ENCODE results near the gene UBE4A. TPM values are rescaled to one million over a fixed set of nuclear protein-coding genes. Genes with fewer than 3 reads are reported as not detected.
A peak's percentile ranks its signal among the peaks of the same experiment; 100 is the strongest.

UBE4A gene
- total and polyA plus RNA-seq, 2 donors (not counting 3 experiments of a cell fraction or from before 2014, with no cell fraction given): 13.3 to 40.2 TPM

- no peaks in the 10 kb centered on the region for H3K9me1 ChIP-seq (replicated peaks; ENCODE audit: control insufficient read depth, extremely low read depth, insufficient read depth, low read length)
- H3K36me3 ChIP-seq (ENCODE audit: control insufficient read depth in 2 of 2, extremely low read depth in 1 of 2, insufficient read depth in 2 of 2, low read length in 2 of 2): no peaks in the 10 kb centered on the region
- BruUV-seq (replicated peaks): no TSS peak
- no peak overlapping the region for H3K4me3 ChIP-seq (replicated peaks in 1 of 3; ENCODE audit: insufficient read depth in 1 of 3, low read depth in 1 of 3, low read length in 3 of 3)
- H4K20me1 ChIP-seq (replicated peaks; ENCODE audit: control insufficient read depth, extremely low read depth, insufficient read depth, low read length): peaks cover 24% of the 10 kb centered on the region
- intact Hi-C loops (cut with micrococcal nuclease) (no loop called here), dilution Hi-C loops (cut with MboI; ENCODE audit: extremely low pct_ligation_motif_present, low sequenced_read_pairs) (no loop called here)
- H3K9me3 ChIP-seq (replicated peaks; ENCODE audit: control insufficient read depth, insufficient read depth, low read length): no peaks in the 10 kb centered on the region
- CTCF ChIA-PET: interaction anchor here (0.8 to 1.8 kb wide), 5 partner anchors 8 to 152 kb away, joined by 3 to 8 read pairs (median 4); no protein-coding TSS in a partner anchor
- H3K27me3 ChIP-seq (ENCODE audit: control insufficient read depth in 2 of 2, insufficient read depth in 2 of 2, low read length in 2 of 2): no peaks in the 10 kb centered on the region
- peaks cover 82% of the 10 kb centered on the region for H3K79me2 ChIP-seq (ENCODE audit: control insufficient read depth, insufficient read depth, low read length)
- no peak for FAIRE-seq
- no peak overlapping the region for H3K27ac ChIP-seq (ENCODE audit: insufficient read depth, low read depth, low read length)
- no peak overlapping the region for H3K4me2 ChIP-seq (ENCODE audit: insufficient read depth, low read length)
- TF ChIP-seq MYC (IDR thresholded peaks at IDR 0.05; ENCODE audit: low read depth, low read length) (no peak), JUN (IDR thresholded peaks at IDR 0.05; ENCODE audit: borderline replicate concordance, insufficient read depth, insufficient read length, low read depth) (no peak), CTCF (IDR thresholded peaks at IDR 0.05; ENCODE audit: extremely low read depth in 1 of 2, insufficient read depth in 1 of 2, low read depth in 1 of 2, low read length in 2 of 2) (no peak)
- TF ChIP-seq, protein P1, sequence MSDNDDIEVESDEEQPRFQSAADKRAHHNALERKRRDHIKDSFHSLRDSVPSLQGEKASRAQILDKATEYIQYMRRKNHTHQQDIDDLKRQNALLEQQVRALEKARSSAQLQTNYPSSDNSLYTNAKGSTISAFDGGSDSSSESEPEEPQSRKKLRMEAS (IDR thresholded peaks at IDR 0.05; ENCODE audit: insufficient read depth, insufficient read length): no peak
- H3K4me1 ChIP-seq (ENCODE audit: control insufficient read depth, extremely low read depth, insufficient read depth, low read length): peaks cover 4% of the 10 kb centered on the region
- H3K9ac ChIP-seq (replicated peaks; ENCODE audit: extremely low read depth, insufficient read depth, low read length): no peak overlapping the region
- POLR2A ChIA-PET: no interaction called here
- H2AFZ ChIP-seq (ENCODE audit: low read depth, low read length): no peak overlapping the region
- no peak for DNase-seq (ENCODE audit: low read depth, low spot score)
These were observed 88.0 kb downstream of the UBE4A start for GRCh38 chr11:118447423-118447822.

GRCh38 chr11:118448294-118448693 lies 88.9 kb downstream of the UBE4A start:
- dilution Hi-C loops (cut with MboI; ENCODE audit: extremely low pct_ligation_motif_present, low sequenced_read_pairs) (no loop called here), intact Hi-C loops (cut with micrococcal nuclease) (no loop called here)
- H3K36me3 ChIP-seq (ENCODE audit: control insufficient read depth in 2 of 2, extremely low read depth in 1 of 2, insufficient read depth in 2 of 2, low read length in 2 of 2): no peaks in the 10 kb centered on the region
- no peak overlapping the region for H2AFZ ChIP-seq (ENCODE audit: low read depth, low read length)
- no peak overlapping the region for H3K9ac ChIP-seq (replicated peaks; ENCODE audit: extremely low read depth, insufficient read depth, low read length)
- H4K20me1 ChIP-seq (replicated peaks; ENCODE audit: control insufficient read depth, extremely low read depth, insufficient read depth, low read length): peaks cover 20% of the 10 kb centered on the region
- ChIA-PET POLR2A (no interaction called here), CTCF (interaction anchor here (0.8 to 1.8 kb wide), 5 partner anchors 9 to 153 kb away, joined by 3 to 8 read pairs (median 4); no protein-coding TSS in a partner anchor)
- no peaks in the 10 kb centered on the region for H3K9me1 ChIP-seq (replicated peaks; ENCODE audit: control insufficient read depth, extremely low read depth, insufficient read depth, low read length)
- peaks cover 4% of the 10 kb centered on the region for H3K4me1 ChIP-seq (ENCODE audit: control insufficient read depth, extremely low read depth, insufficient read depth, low read length)
- H3K27me3 ChIP-seq (ENCODE audit: control insufficient read depth in 2 of 2, insufficient read depth in 2 of 2, low read length in 2 of 2): no peaks in the 10 kb centered on the region
- no peak overlapping the region for H3K4me3 ChIP-seq (replicated peaks in 1 of 3; ENCODE audit: insufficient read depth in 1 of 3, low read depth in 1 of 3, low read length in 3 of 3)
- FAIRE-seq (no peak), DNase-seq (ENCODE audit: low read depth, low spot score) (peak; percentile 10)
- H3K9me3 ChIP-seq (replicated peaks; ENCODE audit: control insufficient read depth, insufficient read depth, low read length): no peaks in the 10 kb centered on the region
- no peak overlapping the region for H3K4me2 ChIP-seq (ENCODE audit: insufficient read depth, low read length)
- TF ChIP-seq FOS (IDR thresholded peaks at IDR 0.05; ENCODE audit: borderline replicate concordance, insufficient read depth, low read length) (peak; percentile 21), MYC (IDR thresholded peaks at IDR 0.05; ENCODE audit: low read depth, low read length) (no peak)
- H3K27ac ChIP-seq (ENCODE audit: insufficient read depth, low read depth, low read length): no peak overlapping the region
- no TSS peak for BruUV-seq (replicated peaks)
- H3K79me2 ChIP-seq (ENCODE audit: control insufficient read depth, insufficient read depth, low read length): peaks cover 79% of the 10 kb centered on the region

Small RNA genes within 50 kb of the gene (small RNA-seq; reads per million reads assigned to genes)
- not detected for gene AP001582.1 (ENCODE audit: insufficient read depth, insufficient read length, low read depth, low replicate concordance)

Other genes starting within 250 kb of the UBE4A start
- gene SCN4B, start 206.8 kb upstream of the UBE4A start, total RNA-seq: 0.13 and 0.23 TPM in 2 replicates
- gene SCN4B, start 206.8 kb upstream of the UBE4A start, polyA plus RNA-seq: 0.05 and 0.06 TPM in 2 replicates
- gene SCN2B, start 183.0 kb upstream of the UBE4A start, total RNA-seq: not detected in 2 replicates
- not detected in 2 replicates for gene SCN2B, start 183.0 kb upstream of the UBE4A start, polyA plus RNA-seq
- gene JAML, start 134.6 kb upstream of the UBE4A start, total RNA-seq: 0.35 and 0.39 TPM in 2 replicates
- gene JAML, start 134.6 kb upstream of the UBE4A start, polyA plus RNA-seq: 0.04 TPM in 1 of 2 replicates, not detected in the other
- gene MPZL3, start 107.2 kb upstream of the UBE4A start, total RNA-seq: 7.0 and 7.1 TPM in 2 replicates
- 2.5 TPM in 2 replicates for gene MPZL3, start 107.2 kb upstream of the UBE4A start, polyA plus RNA-seq
- gene MPZL2, start 95.3 kb upstream of the UBE4A start, total RNA-seq: 37.1 and 49.5 TPM in 2 replicates
- gene MPZL2, start 95.3 kb upstream of the UBE4A start, polyA plus RNA-seq: 16.5 and 21.0 TPM in 2 replicates
- gene CD3E, start 54.9 kb upstream of the UBE4A start, total RNA-seq: not detected in 2 replicates
- gene CD3E, start 54.9 kb upstream of the UBE4A start, polyA plus RNA-seq: not detected in 2 replicates
- not detected in 2 replicates for gene CD3D, start 16.9 kb upstream of the UBE4A start, total RNA-seq
- gene CD3D, start 16.9 kb upstream of the UBE4A start, polyA plus RNA-seq: not detected in 2 replicates
- not detected in 2 replicates for gene CD3G, start 15.3 kb upstream of the UBE4A start, total RNA-seq
- not detected in 2 replicates for gene CD3G, start 15.3 kb upstream of the UBE4A start, polyA plus RNA-seq
- gene ATP5MG, start 42.0 kb downstream of the UBE4A start, total RNA-seq: 211 and 242 TPM in 2 replicates
- gene ATP5MG, start 42.0 kb downstream of the UBE4A start, polyA plus RNA-seq: 328 and 439 TPM in 2 replicates
- gene KMT2A, start 76.9 kb downstream of the UBE4A start, total RNA-seq: 63.9 and 64.1 TPM in 2 replicates
- gene KMT2A, start 76.9 kb downstream of the UBE4A start, polyA plus RNA-seq: 21.9 and 23.5 TPM in 2 replicates
- 0.60 and 1.1 TPM in 2 replicates for gene TTC36, start 167.9 kb downstream of the UBE4A start, total RNA-seq
- gene TTC36, start 167.9 kb downstream of the UBE4A start, polyA plus RNA-seq: 0.29 TPM in 1 of 2 replicates, not detected in the other
- 18.9 and 20.4 TPM in 2 replicates for gene TMEM25, start 171.6 kb downstream of the UBE4A start, total RNA-seq
- gene TMEM25, start 171.6 kb downstream of the UBE4A start, polyA plus RNA-seq: 34.6 and 42.3 TPM in 2 replicates
- 16.7 and 17.0 TPM in 2 replicates for gene IFT46, start 206.3 kb downstream of the UBE4A start, total RNA-seq
- gene IFT46, start 206.3 kb downstream of the UBE4A start, polyA plus RNA-seq: 26.5 and 28.7 TPM in 2 replicates
- gene ARCN1, start 212.8 kb downstream of the UBE4A start, total RNA-seq: 168 and 172 TPM in 2 replicates
- gene ARCN1, start 212.8 kb downstream of the UBE4A start, polyA plus RNA-seq: 180 and 188 TPM in 2 replicates
- 183 and 227 TPM in 2 replicates for gene PHLDB1, start 248.0 kb downstream of the UBE4A start, total RNA-seq
- 99.7 and 109 TPM in 2 replicates for gene PHLDB1, start 248.0 kb downstream of the UBE4A start, polyA plus RNA-seq

Measured in endothelial cell of umbilical vein (primary cell).